Upper lobe of right lung (tissue), 1 donor: ENCODE results near the gene HTR1D. TPM values are rescaled to one million over a fixed set of nuclear protein-coding genes. Genes with fewer than 3 reads are reported as not detected.
"Not testable (repeated sequence)": the region's sequence is repeated elsewhere in the genome, so short reads cannot be mapped to it uniquely, and the experiment has no call there.

Source experiments
- ATAC-seq: fragments of 200-7000 bp; cut with Tn5 transposase; one replicate; pipeline ENCODE4 v1.9.1; 2020; ENCODE audit warnings: mild to moderate bottlenecking, moderate library complexity
- DNase-seq: peaks from one replicate; pipeline ENCODE4 v3.0.0-alpha.2; 2020
- H3K27ac ChIP-seq: fragments of 200-600 bp; one replicate; pipeline ENCODE4 v1.8.0; 2022
- H3K27me3 ChIP-seq: fragments of 200-600 bp; one replicate; pipeline ENCODE4 v1.8.0; 2022; ENCODE audit warnings: mild to moderate bottlenecking
- H3K36me3 ChIP-seq: fragments of 200-600 bp; one replicate; pipeline ENCODE4 v1.8.0; 2022
- H3K4me1 ChIP-seq: fragments of 200-600 bp; one replicate; pipeline ENCODE4 v1.8.0; 2022
- H3K4me3 ChIP-seq: fragments of 200-600 bp; one replicate; pipeline ENCODE4 v1.8.0; 2022; ENCODE audit warnings: mild to moderate bottlenecking
- H3K9me3 ChIP-seq: fragments of 200-600 bp; one replicate; pipeline ENCODE4 v1.8.0; 2022
- intact Hi-C: fragments of 100-400 bp; cut with DNase I; formaldehyde crosslinking; loops from one replicate; pipeline ENCODE4 v1.11.0; 2022
- long read RNA-seq: library from polyadenylated mRNA; unstranded; transcript quantifications from one replicate; pipeline ENCODE4 v2.0.0, GENCODE V29; 2021
- total RNA-seq: library from RNA; stranded (reverse); fragmentation: NEBNext Ultra II Directional; extraction: Animal tissue kit (Norgen Biotek cat#: 25700); gene quantifications from one replicate; pipeline ENCODE4 v1.2.1, GENCODE V29; 2021
- TF ChIP-seq, protein P1 (sequence below): fragments of 200-600 bp; IDR thresholded peaks from one replicate; pipeline ENCODE4 v1.8.0; 2022; ENCODE audit warnings: antibody characterized with exemption
- donor health status: DM: no; HTN: yes; CAD: no; lungs with severe emphysema.

Gene HTR1D, protein sequence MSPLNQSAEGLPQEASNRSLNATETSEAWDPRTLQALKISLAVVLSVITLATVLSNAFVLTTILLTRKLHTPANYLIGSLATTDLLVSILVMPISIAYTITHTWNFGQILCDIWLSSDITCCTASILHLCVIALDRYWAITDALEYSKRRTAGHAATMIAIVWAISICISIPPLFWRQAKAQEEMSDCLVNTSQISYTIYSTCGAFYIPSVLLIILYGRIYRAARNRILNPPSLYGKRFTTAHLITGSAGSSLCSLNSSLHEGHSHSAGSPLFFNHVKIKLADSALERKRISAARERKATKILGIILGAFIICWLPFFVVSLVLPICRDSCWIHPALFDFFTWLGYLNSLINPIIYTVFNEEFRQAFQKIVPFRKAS
- 0.93 TPM for total RNA-seq
- long read RNA-seq, result 0 reads

DNA sequence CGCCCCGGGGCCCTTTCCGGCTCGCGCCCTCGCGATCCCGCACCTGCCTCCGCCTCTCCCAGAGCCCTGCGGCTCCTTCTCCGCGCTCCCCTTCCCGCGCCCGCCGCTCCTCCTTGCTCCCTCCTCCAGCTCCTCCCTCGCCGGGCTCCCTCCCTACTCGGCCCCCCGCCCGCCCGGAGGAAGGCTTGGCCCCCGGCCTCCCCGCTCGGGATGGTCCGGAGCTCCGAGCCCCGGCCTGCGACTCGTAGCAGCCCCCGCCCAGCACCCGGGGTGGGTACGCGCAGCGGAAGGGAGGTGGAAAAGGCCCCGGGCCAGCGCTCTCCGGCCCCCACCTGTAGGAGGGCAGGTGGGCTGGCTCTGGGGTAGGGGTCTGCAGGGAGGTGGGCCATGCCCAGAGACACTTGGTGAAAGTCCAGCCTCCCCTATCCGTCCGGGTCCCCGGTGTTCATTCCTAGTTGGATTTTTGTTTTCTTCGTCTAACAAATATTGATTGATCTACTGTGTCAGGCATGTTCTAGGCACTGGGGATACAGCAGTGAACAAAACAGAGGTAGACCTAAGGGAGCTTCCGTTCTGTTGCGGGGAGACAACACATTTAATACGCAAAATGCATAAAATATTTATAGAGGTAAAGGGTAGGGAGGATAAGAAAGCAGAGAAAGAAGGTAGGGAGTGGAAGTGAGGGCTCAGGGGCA is at the start of gene HTR1D:
TSS of gene HTR1D (minus strand) at position 82 of the 695 bp plus-strand sequence. CDS start 23,283 bp downstream, outside the sequence.
- Histone ChIP-seq H3K27me3 (peaks cover 49% of the 10 kb centered on the region), H3K27ac (no peak within 1 kb of the TSS), H3K9me3 (no peaks in the 10 kb centered on the region), H3K4me1 (peaks cover 6% of the 10 kb centered on the region), H3K4me3 (peak within 1 kb of the TSS; percentile 47), H3K36me3 (no peaks in the 10 kb centered on the region)
- intact Hi-C loops, result no loop called here
- TF ChIP-seq, protein P1, sequence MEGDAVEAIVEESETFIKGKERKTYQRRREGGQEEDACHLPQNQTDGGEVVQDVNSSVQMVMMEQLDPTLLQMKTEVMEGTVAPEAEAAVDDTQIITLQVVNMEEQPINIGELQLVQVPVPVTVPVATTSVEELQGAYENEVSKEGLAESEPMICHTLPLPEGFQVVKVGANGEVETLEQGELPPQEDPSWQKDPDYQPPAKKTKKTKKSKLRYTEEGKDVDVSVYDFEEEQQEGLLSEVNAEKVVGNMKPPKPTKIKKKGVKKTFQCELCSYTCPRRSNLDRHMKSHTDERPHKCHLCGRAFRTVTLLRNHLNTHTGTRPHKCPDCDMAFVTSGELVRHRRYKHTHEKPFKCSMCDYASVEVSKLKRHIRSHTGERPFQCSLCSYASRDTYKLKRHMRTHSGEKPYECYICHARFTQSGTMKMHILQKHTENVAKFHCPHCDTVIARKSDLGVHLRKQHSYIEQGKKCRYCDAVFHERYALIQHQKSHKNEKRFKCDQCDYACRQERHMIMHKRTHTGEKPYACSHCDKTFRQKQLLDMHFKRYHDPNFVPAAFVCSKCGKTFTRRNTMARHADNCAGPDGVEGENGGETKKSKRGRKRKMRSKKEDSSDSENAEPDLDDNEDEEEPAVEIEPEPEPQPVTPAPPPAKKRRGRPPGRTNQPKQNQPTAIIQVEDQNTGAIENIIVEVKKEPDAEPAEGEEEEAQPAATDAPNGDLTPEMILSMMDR, result no peak
- DNase-seq (no peak), ATAC-seq (peak; percentile 51)

DNA sequence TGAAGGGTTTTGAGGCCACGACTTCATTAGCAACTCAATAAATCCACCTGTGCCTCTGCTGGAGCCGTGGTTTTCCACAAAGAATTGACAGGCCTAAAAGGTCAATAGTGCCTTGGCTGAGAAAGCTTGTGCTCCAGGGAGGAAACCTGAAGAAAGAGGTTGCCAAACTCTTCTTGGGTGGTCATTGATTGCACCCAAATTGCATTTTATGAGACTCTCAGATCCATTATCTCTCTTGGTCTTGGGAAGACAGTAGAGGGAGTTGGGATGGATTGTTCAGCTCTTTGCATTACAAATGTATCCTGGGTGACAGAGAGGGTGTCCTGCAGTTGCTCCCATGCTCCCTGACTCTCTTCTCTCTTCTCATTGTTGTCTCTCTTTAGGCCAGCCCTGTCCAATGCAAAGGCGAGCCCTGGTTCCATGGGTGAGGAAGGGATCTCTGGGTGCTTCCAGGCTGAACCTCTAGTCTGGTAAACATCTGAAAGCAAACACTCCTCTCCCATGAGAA is 46.1 kb upstream of the HTR1D start:
- DNase-seq, result no peak
- Histone ChIP-seq H3K27ac (no peak overlapping the region), H3K36me3 (no peaks in the 10 kb centered on the region), H3K9me3 (no peaks in the 10 kb centered on the region), H3K27me3 (no peaks in the 10 kb centered on the region), H3K4me1 (no peaks in the 10 kb centered on the region), H3K4me3 (no peak overlapping the region)
- TF ChIP-seq, protein P1, result no peak
- intact Hi-C loops, result no loop called here
- ATAC-seq, result no peak

DNA sequence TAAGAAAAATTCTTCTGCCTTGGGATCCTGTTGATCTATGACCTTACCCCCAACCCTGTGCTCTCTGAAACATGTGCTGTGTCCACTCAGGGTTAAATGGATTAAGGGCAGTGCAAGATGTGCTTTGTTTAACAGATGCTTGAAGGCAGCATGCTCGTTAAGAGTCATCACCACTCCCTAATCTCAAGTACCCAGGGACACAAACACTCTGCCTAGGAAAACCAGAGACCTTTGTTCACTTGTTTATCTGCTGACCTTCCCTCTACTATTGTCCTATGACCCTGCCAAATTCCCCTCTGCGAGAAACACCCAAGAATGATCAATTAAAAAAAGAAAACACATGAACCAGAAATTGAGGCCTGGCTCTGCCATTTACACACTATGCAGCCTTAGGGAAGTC is 40.8 kb upstream of the HTR1D start:
- H3K9me3 ChIP-seq, intact Hi-C loops, ATAC-seq: not testable (repeated sequence)

DNA sequence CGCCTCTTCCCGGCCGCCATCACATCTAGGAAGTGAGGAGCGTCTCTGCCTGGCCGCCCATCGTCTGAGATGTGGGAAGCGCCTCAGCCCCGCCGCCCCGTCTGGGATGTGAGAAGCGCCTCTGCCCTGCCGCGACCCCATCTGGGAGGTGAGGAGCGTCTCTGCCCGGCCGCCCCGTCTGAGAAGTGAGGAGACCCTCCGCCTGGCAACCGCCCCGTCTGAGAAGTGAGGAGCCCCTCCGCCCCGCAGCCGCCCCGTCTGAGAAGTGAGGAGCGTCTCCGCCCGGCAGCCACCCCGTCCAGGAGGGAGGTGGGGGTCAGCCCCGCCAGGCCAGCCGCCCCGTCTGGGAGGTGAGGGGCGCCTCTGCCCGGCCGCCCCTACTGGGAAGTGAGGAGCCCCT is 40.1 kb upstream of the HTR1D start:
- ATAC-seq, DNase-seq, intact Hi-C loops: not testable (repeated sequence)

More for the DNA sequence above, 40.8 kb upstream of the HTR1D start:
- not testable (repeated sequence) for DNase-seq, H3K36me3 ChIP-seq, H3K27me3 ChIP-seq, H3K4me3 ChIP-seq, H3K4me1 ChIP-seq, H3K27ac ChIP-seq

DNA sequence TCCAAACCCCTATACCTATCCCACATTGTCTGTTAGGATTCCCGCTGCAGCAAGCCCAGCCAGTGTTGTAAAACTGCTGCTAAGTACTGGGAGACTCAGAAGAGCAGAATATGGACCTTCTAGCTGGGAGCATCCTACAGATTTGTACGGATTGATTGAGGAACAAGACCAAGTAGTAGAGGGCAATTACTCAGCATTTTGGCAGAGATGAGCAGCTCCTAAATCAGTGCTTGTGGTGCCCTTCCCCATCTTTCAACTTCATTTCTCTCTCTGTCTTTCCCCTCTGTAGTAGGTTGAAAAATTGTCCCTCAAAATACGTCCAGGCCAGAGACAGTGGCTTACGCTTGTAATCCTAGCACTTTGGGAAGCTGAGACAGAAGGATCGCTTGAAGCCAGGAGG is 37.3 kb upstream of the HTR1D start:
- H3K4me1 ChIP-seq, result no peaks in the 10 kb centered on the region

More for the DNA sequence above, 40.1 kb upstream of the HTR1D start:
- H3K27me3 ChIP-seq, H3K36me3 ChIP-seq, H3K9me3 ChIP-seq, H3K4me3 ChIP-seq, H3K4me1 ChIP-seq, H3K27ac ChIP-seq: not testable (repeated sequence)

DNA sequence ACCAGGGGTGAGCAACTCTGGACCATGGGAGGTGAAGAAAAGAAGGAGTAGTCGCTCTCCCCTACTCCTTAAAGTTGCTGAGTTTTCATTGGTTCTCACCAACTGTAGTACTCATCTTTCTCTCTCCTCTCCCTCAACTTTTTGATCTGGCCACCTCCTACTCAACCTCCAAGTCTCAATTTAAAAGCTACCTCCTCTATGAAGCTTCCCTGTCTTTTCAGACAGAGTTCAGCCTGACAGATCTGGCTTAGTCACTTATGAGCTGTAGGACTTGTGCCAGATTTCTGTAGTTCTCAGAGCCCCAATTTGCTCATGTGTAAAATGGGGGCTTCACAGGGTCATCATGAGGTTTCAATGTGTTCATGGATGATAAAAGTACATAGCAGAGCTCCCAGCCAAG is 34.5 kb upstream of the HTR1D start:
- Histone ChIP-seq H3K4me3 (no peak overlapping the region), H3K27me3 (no peaks in the 10 kb centered on the region), H3K27ac (no peak overlapping the region), H3K36me3 (no peaks in the 10 kb centered on the region), H3K4me1 (no peaks in the 10 kb centered on the region), H3K9me3 (no peaks in the 10 kb centered on the region)
- DNase-seq (no peak), ATAC-seq (no peak)
- intact Hi-C loops, result no loop called here
- TF ChIP-seq, protein P1, result no peak

More for the DNA sequence above, 37.3 kb upstream of the HTR1D start:
- Histone ChIP-seq H3K4me3 (no peak overlapping the region), H3K9me3 (no peaks in the 10 kb centered on the region), H3K27ac (no peak overlapping the region), H3K27me3 (no peaks in the 10 kb centered on the region), H3K36me3 (no peaks in the 10 kb centered on the region)
- intact Hi-C loops, result no loop called here
- TF ChIP-seq, protein P1, result no peak
- DNase-seq, result no peak
- no peak for ATAC-seq
